ENCODE data around the gene LIN28B. TPM values are rescaled to one million over a fixed set of nuclear protein-coding genes. Genes with fewer than 3 reads are reported as not detected.
"Not testable (repeated sequence)": the region's sequence is repeated elsewhere in the genome, so short reads cannot be mapped to it uniquely, and the experiment has no call there.

Gene LIN28B
- total RNA-seq, 1 experiment from 2014 or later: not detected

DNA sequence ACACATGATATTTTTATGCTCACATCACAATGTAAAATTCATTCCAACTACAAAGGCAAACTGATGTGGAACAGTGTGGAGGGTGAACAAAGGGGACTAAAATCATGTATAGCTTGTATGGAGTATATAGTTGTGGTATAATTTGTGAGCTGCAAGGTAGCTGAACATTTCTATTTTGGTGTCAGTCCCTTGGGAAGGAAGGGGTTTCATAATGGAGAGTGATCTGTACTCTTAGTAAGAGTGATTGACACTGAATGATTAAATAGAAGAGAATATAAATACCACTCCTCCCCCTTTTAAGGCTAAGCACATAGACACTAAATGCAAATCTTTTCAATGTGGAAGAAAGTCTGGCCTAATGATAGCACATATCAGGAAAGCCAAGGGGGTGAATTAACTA is 118.3 kb downstream of the LIN28B start:
- Histone ChIP-seq H3K27ac (no peak overlapping the region), H3K27me3 (replicated peaks) (peaks cover 3% of the 10 kb centered on the region; the same call in 1 of the 2 replicates), H3K4me3 (no peak overlapping the region), H3K36me3 (no peaks in the 10 kb centered on the region), H3K9me3 (replicated peaks) (no peaks in the 10 kb centered on the region), H3K4me1 (replicated peaks) (no peaks in the 10 kb centered on the region)
- DNase-seq (ENCODE audit: low read depth in 1 of 2, low spot score in 2 of 2): no peak

DNA sequence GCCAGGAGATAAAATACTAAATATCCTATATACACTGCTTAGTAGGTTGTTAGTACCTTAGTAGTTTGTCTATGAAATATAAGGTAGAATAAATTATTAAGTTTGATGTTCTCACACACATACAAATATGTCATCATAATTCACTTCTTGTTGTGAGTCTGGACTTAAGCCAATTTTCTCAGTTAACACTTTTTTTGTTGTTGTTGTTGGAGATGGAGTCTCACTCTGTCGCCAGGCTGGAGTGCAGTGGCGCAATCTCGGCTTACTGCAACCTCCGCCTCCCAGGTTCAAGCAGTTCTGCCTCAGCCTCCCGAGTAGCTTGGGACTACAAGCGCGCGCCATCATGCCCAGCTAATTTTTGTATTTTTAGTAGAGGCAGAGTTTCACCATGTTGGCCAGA is 119.5 kb downstream of the LIN28B start:
- H3K4me3 ChIP-seq; DNase-seq (ENCODE audit: low read depth in 1 of 2, low spot score in 2 of 2); H3K27ac ChIP-seq; H3K27me3 ChIP-seq (replicated peaks); H3K4me1 ChIP-seq (replicated peaks); H3K36me3 ChIP-seq; H3K9me3 ChIP-seq (replicated peaks): not testable (repeated sequence)

DNA sequence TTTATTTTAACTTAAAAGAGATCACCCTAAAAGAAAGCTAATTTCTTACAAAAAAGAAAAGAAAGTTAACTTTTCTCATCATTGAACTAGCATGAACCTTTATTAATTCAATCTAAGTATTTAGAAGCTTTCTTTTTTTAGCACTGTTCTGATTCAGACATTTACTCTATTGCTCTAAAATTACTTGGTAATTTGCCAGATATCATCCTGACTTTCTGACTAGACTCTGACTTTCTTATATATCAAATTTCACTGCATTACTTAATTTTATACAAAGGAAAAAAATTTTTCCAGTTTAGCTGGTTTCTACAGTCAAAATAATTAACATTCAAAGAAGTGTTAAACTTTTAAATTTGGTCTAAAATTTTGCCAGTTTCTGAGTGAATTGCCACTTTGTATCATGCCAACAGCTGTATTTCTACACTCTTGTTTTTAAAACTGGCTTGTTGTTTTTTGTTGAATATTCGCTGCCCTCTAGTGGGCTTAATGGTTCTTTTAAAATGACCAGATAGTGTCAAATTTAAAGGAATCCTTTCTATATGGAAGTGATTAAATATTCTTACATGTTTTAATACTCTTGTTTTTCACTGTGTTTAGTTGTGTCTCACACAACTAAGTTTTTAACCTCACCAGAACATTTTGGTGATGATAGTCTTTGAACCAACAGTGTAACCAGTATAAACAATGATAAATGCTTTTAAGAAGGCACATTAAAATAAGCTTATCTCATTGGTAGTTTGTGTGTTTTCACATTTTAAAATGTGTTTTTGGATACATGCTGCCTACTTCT is 120.9 kb downstream of the LIN28B start:
- no peak overlapping the region for H3K4me3 ChIP-seq
- peak in 1 of 2 experiments; percentile 43 for DNase-seq (ENCODE audit: low read depth in 1 of 2, low spot score in 2 of 2)

DNA sequence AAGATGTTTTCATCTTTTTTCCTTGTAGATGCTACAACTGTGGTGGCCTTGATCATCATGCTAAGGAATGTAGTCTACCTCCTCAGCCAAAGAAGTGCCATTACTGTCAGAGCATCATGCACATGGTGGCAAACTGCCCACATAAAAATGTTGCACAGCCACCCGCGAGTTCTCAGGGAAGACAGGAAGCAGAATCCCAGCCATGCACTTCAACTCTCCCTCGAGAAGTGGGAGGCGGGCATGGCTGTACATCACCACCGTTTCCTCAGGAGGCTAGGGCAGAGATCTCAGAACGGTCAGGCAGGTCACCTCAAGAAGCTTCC is 121.4 kb downstream of the LIN28B start:
- H3K27ac ChIP-seq: no peak overlapping the region
- H3K4me3 ChIP-seq: no peak overlapping the region
- H3K27me3 ChIP-seq (replicated peaks): peaks cover 6% of the 10 kb centered on the region; the same call in 1 of the 2 replicates
- no peaks in the 10 kb centered on the region for H3K4me1 ChIP-seq (replicated peaks)
- no peaks in the 10 kb centered on the region for H3K9me3 ChIP-seq (replicated peaks)
- DNase-seq (ENCODE audit: low read depth in 1 of 2, low spot score in 2 of 2): no peak
- no peaks in the 10 kb centered on the region for H3K36me3 ChIP-seq

More for the DNA sequence above, 120.9 kb downstream of the LIN28B start:
- no peaks in the 10 kb centered on the region for H3K36me3 ChIP-seq
- no peak overlapping the region for H3K27ac ChIP-seq
- peaks cover 6% of the 10 kb centered on the region; the same call in 1 of the 2 replicates for H3K27me3 ChIP-seq (replicated peaks)
- no peaks in the 10 kb centered on the region for H3K9me3 ChIP-seq (replicated peaks)
- H3K4me1 ChIP-seq (replicated peaks): no peaks in the 10 kb centered on the region

GRCh38 chr6:105080279-105080678 is 123.4 kb downstream of the LIN28B start:
- H3K27me3 ChIP-seq (replicated peaks): peaks cover 6% of the 10 kb centered on the region; the same call in 1 of the 2 replicates
- H3K9me3 ChIP-seq (replicated peaks): no peaks in the 10 kb centered on the region
- H3K4me3 ChIP-seq: no peak overlapping the region
- no peaks in the 10 kb centered on the region for H3K4me1 ChIP-seq (replicated peaks)
- DNase-seq (ENCODE audit: low read depth in 1 of 2, low spot score in 2 of 2): no peak
- no peaks in the 10 kb centered on the region for H3K36me3 ChIP-seq
- no peak overlapping the region for H3K27ac ChIP-seq

GRCh38 chr6:105081662-105082061 is 124.8 kb downstream of the LIN28B start:
- H3K36me3 ChIP-seq; H3K4me3 ChIP-seq; H3K27ac ChIP-seq; H3K4me1 ChIP-seq (replicated peaks); DNase-seq (ENCODE audit: low read depth in 1 of 2, low spot score in 2 of 2); H3K27me3 ChIP-seq (replicated peaks); H3K9me3 ChIP-seq (replicated peaks): not testable (repeated sequence)

DNA sequence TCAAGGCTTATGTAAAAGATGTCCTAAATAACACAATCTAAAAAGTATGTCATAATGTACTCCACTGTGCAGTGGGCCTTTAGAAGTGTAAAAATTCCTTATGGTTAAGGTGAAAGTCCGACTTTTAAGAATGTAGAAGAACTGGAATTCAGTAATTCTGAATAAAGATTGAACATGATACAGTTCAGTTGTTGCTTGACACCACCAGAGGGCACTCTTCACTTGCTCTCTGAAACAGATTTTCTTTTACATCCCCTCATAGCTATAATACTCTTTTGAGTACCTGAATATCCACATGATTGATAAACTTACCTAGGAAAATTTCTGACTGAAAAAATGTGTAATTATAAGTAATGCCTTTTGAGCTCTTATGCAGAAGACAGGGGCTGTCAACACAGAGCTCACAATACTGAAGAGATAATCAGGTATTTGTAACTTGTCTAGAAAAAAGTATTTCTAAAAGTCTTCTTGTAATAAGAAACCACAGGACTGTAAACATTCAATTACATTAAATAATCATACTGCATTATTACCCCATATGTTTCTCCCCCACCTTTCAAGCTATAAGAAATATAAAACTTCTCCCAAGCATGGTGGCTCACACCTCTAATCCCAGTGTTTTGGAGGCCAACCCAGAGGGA is 130.8 kb downstream of the LIN28B start:
- H3K4me3 ChIP-seq: no peak overlapping the region
- DNase-seq (ENCODE audit: low read depth in 1 of 2, low spot score in 2 of 2): peak in 1 of 2 experiments; percentile 44
- H3K9me3 ChIP-seq (replicated peaks): no peaks in the 10 kb centered on the region
- H3K4me1 ChIP-seq (replicated peaks): no peaks in the 10 kb centered on the region
- no peak overlapping the region for H3K27ac ChIP-seq
- H3K36me3 ChIP-seq: no peaks in the 10 kb centered on the region
- no peaks in the 10 kb centered on the region for H3K27me3 ChIP-seq (replicated peaks)

DNA sequence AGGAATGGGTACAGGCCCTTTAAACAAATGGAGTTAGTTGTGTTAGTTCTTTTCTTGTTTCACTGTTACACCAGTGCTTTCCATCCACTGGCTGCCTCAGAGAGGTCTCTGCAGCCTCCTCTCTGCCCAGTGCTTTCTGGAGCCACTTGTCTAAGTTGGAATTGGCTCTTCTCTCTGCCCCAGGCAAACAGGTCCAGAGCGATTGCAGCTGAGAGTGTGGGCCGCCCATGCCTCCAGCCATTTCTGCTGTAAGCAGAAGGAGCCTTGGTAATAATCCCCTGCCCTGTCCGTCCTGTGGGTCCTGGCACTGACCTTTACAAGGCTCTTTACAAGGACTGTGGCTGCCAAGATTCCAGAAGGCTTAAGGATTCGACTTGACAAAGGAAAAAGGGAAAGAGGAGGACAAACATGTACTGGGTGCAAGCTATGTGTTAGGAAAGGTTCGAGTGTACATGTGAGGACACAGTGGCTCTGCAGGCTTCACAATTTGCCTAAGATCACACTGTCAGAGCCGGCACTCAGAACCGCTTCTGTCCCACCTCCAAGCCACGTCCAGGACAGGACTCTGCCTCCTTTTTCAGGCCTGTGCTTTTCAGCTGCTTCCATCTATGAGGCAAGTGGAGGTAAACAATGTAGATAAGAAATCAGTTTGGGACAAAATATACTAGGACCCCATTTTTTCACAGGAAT is 134.4 kb downstream of the LIN28B start:
- H3K27ac ChIP-seq: no peak overlapping the region

DNA sequence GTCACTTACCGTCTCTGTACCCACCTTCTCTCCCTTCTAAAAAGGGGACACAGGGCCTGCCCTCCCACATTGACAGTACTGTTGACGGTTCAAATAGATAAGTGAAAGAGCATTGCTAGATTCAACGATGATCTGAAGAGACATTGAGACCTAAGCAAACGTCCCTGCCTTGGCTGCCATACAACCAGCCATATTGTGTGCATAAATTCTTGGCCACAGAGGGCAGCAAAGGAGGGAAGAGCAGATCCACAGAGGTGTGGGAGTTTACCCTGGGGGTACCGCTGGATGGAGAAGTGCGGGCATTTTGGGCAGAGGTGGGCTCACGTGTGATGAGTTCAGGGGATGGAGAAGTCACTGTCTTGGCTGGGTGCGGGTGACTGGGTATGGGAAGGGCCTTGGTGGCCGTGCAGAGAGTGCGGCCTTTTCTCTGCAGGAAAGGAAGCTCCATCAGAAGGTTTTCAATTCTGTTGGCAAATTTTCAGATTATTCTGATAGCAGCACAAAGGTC is 137.3 kb downstream of the LIN28B start:
- Histone ChIP-seq H3K27ac (no peak overlapping the region), H3K4me1 (replicated peaks) (no peaks in the 10 kb centered on the region), H3K36me3 (peaks cover 4% of the 10 kb centered on the region), H3K9me3 (replicated peaks) (no peaks in the 10 kb centered on the region), H3K4me3 (no peak overlapping the region), H3K27me3 (replicated peaks) (no peaks in the 10 kb centered on the region)
- DNase-seq (ENCODE audit: low read depth in 1 of 2, low spot score in 2 of 2): no peak

More for the DNA sequence above, 134.4 kb downstream of the LIN28B start:
- Histone ChIP-seq H3K27me3 (replicated peaks) (no peaks in the 10 kb centered on the region), H3K4me3 (no peak overlapping the region), H3K9me3 (replicated peaks) (no peaks in the 10 kb centered on the region), H3K36me3 (no peaks in the 10 kb centered on the region), H3K4me1 (replicated peaks) (no peaks in the 10 kb centered on the region)
- DNase-seq (ENCODE audit: low read depth in 1 of 2, low spot score in 2 of 2): no peak

GRCh38 chr6:105095139-105095538 is 138.2 kb downstream of the LIN28B start:
- H3K27me3 ChIP-seq (replicated peaks): no peaks in the 10 kb centered on the region
- no peak for DNase-seq (ENCODE audit: low read depth in 1 of 2, low spot score in 2 of 2)
- no peak overlapping the region for H3K4me3 ChIP-seq
- no peak overlapping the region for H3K27ac ChIP-seq
- H3K9me3 ChIP-seq (replicated peaks): no peaks in the 10 kb centered on the region
- peaks cover 8% of the 10 kb centered on the region for H3K36me3 ChIP-seq
- no peaks in the 10 kb centered on the region for H3K4me1 ChIP-seq (replicated peaks)

GRCh38 chr6:105097288-105097687 is 140.4 kb downstream of the LIN28B start:
- Histone ChIP-seq H3K27ac (no peak overlapping the region), H3K36me3 (peaks cover 8% of the 10 kb centered on the region), H3K9me3 (replicated peaks) (no peaks in the 10 kb centered on the region), H3K27me3 (replicated peaks) (no peaks in the 10 kb centered on the region), H3K4me1 (replicated peaks) (no peaks in the 10 kb centered on the region), H3K4me3 (no peak overlapping the region)
- DNase-seq (ENCODE audit: low read depth in 1 of 2, low spot score in 2 of 2): no peak

- H3K27me3 ChIP-seq (replicated peaks): no peaks in the 10 kb centered on the region
- H3K9me3 ChIP-seq (replicated peaks): no peaks in the 10 kb centered on the region
- no peak for DNase-seq (ENCODE audit: low read depth in 1 of 2, low spot score in 2 of 2)
- peaks cover 8% of the 10 kb centered on the region for H3K36me3 ChIP-seq
- no peak overlapping the region for H3K4me3 ChIP-seq
- no peak overlapping the region for H3K27ac ChIP-seq
- no peaks in the 10 kb centered on the region for H3K4me1 ChIP-seq (replicated peaks)
Measured at GRCh38 chr6:105099371-105099770, 142.5 kb downstream of the LIN28B start.

DNA sequence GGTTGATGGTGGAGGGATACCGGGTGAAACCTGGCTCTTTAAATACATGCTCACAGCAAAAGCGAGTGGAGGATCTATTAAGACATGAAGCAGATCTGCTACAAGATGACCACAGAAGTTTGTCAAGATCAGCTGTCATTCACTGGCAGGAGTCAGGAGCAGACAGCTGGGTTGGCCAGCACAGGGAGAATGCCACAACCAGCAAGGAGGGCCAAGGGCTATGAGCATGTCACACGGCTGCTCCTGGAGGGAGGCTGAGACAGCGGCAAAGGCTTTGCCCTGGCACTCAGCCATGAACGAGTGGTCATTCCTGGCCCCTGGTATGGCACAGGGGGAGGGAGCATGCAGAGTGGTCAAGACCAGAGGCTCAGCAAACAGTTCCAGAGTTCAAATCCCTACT is 145.3 kb downstream of the LIN28B start:
- no peak overlapping the region for H3K27ac ChIP-seq
- no peak overlapping the region for H3K4me3 ChIP-seq
- no peaks in the 10 kb centered on the region for H3K9me3 ChIP-seq (replicated peaks)
- no peak for DNase-seq (ENCODE audit: low read depth in 1 of 2, low spot score in 2 of 2)
- H3K36me3 ChIP-seq: peaks cover 8% of the 10 kb centered on the region
- 0 out of 2 replicates have a peak, but pooled peaks cover 3% of the 10 kb centered on the region for H3K4me1 ChIP-seq (replicated peaks)
- no peaks in the 10 kb centered on the region for H3K27me3 ChIP-seq (replicated peaks)

DNA sequence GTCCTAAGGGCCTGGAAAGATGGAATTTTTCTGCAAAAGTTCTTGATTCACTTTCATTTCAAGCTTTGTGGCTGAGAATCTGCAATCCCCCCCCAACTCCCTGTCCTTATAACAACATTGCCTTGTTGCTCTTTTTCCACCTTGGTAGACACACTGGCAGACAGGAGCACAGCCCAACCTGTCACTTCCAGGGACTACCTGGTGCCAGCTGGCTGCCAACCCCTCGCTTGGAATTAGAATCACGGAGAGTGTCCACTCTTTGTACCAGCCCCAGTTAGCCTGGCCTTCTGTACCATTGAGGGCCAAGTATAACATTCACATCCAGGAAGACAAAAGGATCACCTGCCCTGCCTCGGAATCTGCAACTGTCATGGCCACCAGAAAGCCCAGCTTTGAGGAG is 148.2 kb downstream of the LIN28B start:
- Histone ChIP-seq H3K27me3 (replicated peaks) (no peaks in the 10 kb centered on the region), H3K4me1 (replicated peaks) (peaks cover 21% of the 10 kb centered on the region), H3K27ac (no peak overlapping the region), H3K9me3 (replicated peaks) (no peaks in the 10 kb centered on the region), H3K4me3 (no peak overlapping the region), H3K36me3 (peaks cover 3% of the 10 kb centered on the region; the same call in 1 of the 2 replicates)
- DNase-seq (ENCODE audit: low read depth in 1 of 2, low spot score in 2 of 2): no peak
